HG03066 (cell line): Measurements from ENCODE around the gene TMEM31.
"Not testable (repeated sequence)": the region's sequence is repeated elsewhere in the genome, so short reads cannot be mapped to it uniquely, and the experiment has no call there.

Source experiments
- ATAC-seq: cut with Tn5 transposase; IDR thresholded peaks from one replicate; pipeline ENCODE4 v1.9.1; 2021; ENCODE audit warnings: low read depth; ENCODE audit not compliant: unreplicated experiment

TMEM31 gene

GRCh38 chrX:103722505-103722904 is 11.8 kb downstream of the TMEM31 start:
- no peak for ATAC-seq

- no peak for ATAC-seq
Measured at GRCh38 chrX:103726477-103726876, 15.8 kb downstream of the TMEM31 start.

- no peak for ATAC-seq
Measured at GRCh38 chrX:103727115-103727514, 16.4 kb downstream of the TMEM31 start.

- ATAC-seq = no peak
Measured at GRCh38 chrX:103729015-103729414, 18.3 kb downstream of the TMEM31 start.

- no peak for ATAC-seq
Measured at GRCh38 chrX:103730147-103730795, 19.6 kb downstream of the TMEM31 start.

- ATAC-seq = no peak
Measured at GRCh38 chrX:103730796-103731493, 20.2 kb downstream of the TMEM31 start.

DNA sequence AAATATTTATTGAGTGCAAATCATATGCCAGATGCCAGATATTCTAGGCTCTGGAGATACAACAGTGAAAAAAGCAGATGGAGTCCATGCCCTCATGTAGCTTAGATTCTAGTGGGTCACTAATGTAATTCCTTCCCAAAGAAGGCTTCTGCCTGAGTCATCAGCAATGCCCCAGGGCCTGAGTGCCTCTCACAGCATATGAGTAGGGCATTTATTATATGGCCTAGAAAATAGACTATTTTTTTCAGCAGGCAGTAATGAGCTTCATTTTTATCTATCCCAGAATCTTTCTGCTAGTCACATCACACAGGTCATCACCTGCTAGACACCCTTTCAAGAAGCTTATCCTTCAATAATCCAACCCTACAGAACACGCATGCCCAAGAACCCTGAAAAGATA is 22.3 kb downstream of the TMEM31 start:
- ATAC-seq = no peak

DNA sequence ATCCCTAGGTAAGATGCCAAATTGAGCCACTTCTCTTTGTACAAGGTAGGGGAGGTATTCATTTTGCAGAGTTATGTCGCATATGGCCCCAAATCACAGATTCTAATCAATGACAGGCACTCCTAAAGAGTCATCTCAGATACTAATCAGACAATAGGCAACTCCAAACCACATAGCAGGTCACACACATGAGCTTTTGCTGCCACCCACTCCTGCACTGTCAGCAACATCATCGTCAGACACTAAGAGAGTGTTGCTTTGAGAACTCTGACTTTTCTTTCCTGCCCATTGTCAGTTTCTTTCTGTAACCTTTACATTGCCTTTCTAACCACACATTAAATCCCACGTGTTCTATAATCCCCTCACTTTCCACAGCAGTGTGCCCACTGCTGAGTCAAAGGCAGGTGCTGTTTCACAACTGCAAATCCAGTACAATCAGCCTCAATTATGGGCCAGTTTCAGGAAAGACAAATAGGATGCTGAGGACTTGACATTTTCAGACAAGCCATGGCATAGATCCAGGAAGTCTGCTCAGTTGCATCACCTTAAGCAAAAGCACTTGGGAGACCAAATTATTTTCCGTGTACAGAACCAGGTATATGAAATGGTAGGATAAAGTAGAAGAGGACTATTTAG is 23.5 kb downstream of the TMEM31 start:
- no peak for ATAC-seq

DNA sequence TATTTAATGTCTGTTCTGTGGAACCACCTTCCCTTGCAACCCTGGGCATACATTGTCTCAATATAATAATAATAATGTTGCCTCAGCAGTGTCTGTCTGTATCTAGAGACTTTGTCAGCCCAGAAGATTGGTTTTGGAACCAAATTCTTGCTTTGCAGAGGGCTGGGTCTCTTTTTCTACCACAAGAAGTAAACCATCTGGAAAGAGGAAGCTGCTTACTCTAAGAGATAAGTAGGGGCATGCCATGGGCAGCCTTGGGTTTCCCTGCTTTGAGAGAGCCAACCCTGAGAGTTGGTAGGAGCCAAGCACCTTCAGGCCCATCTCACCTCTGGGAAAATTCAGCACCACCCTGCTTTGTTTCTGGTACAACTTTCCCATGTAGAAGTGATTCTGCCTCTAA is 27.0 kb downstream of the TMEM31 start:
- ATAC-seq = no peak

GRCh38 chrX:103739421-103739820 is 28.7 kb downstream of the TMEM31 start:
- ATAC-seq = no peak

- ATAC-seq = no peak
Measured at GRCh38 chrX:103741879-103742278, 31.2 kb downstream of the TMEM31 start.

GRCh38 chrX:103742339-103742738 is 31.6 kb downstream of the TMEM31 start:
- ATAC-seq = no peak

DNA sequence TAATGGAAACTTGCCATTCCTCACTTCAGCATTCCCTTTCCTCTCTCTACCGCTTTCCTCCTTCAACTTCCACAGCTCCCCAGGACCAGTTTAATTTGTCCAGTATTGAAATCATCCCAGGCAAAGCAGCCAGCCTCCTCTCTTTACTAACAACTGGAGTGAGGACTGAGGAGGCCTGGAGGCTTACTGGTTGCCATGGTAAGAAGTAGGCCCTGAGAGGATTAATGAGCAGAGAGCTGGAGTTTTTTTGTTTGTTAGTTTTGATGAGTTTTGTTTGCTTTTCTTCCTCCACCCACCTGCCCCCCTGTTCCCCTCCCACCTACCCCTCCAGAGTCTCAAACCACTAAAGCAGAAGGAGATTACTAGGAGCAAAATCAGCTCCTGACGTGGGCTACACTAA is 36.5 kb downstream of the TMEM31 start:
- ATAC-seq = no peak

- no peak for ATAC-seq
Measured at GRCh38 chrX:103754401-103754800, 43.7 kb downstream of the TMEM31 start.

DNA sequence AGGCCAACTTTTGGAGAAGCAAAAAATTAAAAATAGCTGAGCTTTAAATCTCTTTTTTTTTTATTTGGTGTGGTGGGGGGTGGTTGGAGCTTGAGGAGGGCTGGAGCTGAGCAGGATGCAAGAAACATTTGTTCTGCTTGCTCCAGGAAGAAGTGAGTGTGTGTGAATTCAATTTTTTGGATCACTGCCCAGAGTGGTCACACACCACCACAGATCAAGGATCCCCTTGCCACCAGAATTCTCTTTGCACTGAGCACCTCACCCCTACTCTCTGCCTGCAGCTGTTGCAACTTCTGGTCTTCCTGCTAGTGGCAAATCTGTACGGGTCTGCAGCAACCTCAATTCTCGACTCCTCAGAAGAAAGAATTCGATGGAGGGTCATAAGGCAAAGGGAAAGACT is 46.0 kb downstream of the TMEM31 start:
- ATAC-seq = no peak

- ATAC-seq = no peak
Measured at GRCh38 chrX:103758555-103758954, 47.8 kb downstream of the TMEM31 start.

DNA sequence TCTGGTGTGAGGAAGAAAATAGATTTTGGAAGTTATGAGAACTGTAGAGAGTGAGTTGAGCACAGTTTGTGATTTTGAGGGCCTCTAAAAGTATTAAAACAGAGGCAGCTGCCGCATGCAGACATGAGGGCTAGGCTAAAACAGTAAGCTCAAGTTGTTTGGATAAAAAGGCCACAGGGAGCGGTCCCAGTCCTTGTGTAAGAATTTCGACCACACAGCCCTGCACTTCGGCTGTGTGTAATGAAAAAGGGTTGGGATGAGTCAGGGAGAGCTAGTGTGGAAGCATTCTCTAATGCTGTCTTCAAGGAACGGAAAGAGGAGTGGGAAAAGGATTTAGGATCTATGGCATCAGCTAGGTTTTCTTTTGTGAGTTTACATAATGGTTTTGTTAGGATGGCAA is 52.8 kb downstream of the TMEM31 start:
- not testable (repeated sequence) for ATAC-seq
